Mesothelial cell of epicardium (in vitro differentiated cells): ENCODE results near the gene RNU5D-1. TPM values are rescaled to one million over a fixed set of nuclear protein-coding genes. Genes with fewer than 3 reads are reported as not detected.
A peak's percentile ranks its signal among the peaks of the same experiment; 100 is the strongest.
"Not testable (repeated sequence)": the region's sequence is repeated elsewhere in the genome, so short reads cannot be mapped to it uniquely, and the experiment has no call there.

Experiments used
- DNase-seq, 2 experiments: peaks; one replicate each; pipeline ENCODE4 v3.0.0; 2021; ENCODE audit warnings: low spot score in 2 of 2; ENCODE audit not compliant: unreplicated experiment in 2 of 2
- H3K27ac Mint-ChIP-seq: 2 replicates; pipeline ENCODE4 v1.8.0; 2021; ENCODE audit warnings: mixed read lengths
- H3K27me3 Mint-ChIP-seq: 2 replicates; pipeline ENCODE4 v1.8.0; 2021; ENCODE audit warnings: low read depth, mixed read lengths
- H3K36me3 Mint-ChIP-seq: 2 replicates; pipeline ENCODE4 v1.8.0; 2021; ENCODE audit warnings: mixed read lengths
- H3K4me1 Mint-ChIP-seq: 2 replicates; pipeline ENCODE4 v1.8.0; 2021; ENCODE audit warnings: mixed read lengths
- H3K4me3 Mint-ChIP-seq: 2 replicates; pipeline ENCODE4 v1.8.0; 2021; ENCODE audit warnings: mild to moderate bottlenecking, moderate library complexity, mixed read lengths
- H3K9me3 Mint-ChIP-seq: 2 replicates; pipeline ENCODE4 v1.8.0; 2021; ENCODE audit warnings: mixed read lengths
- CTCF ChIP-seq: fragments of 200-600 bp; sonication (generic); IDR thresholded peaks from one replicate; pipeline ENCODE4 v1.5.0; 2021; ENCODE audit warnings: antibody characterized with exemption; ENCODE audit not compliant: unreplicated experiment
- total RNA-seq: library from RNA; stranded (reverse); gene quantifications from 3 replicates; pipeline ENCODE4 v1.2.1, GENCODE V29; 2021

RNU5D-1 gene
- total RNA-seq, 1 donor from 2014 or later: not detected

GRCh38 chr1:44701141-44701573 is 29.8 kb downstream of the RNU5D-1 start:
- peaks cover 9% of the 10 kb centered on the region for H3K4me1 Mint-ChIP-seq
- peak overlapping the region; percentile 47 for H3K27ac Mint-ChIP-seq
- no peaks in the 10 kb centered on the region for H3K27me3 Mint-ChIP-seq
- no peak overlapping the region for H3K4me3 Mint-ChIP-seq
- no peak for DNase-seq
- H3K36me3 Mint-ChIP-seq: no peaks in the 10 kb centered on the region
- no peak for TF ChIP-seq CTCF
- no peaks in the 10 kb centered on the region for H3K9me3 Mint-ChIP-seq

- Mint-ChIP-seq H3K9me3 (no peaks in the 10 kb centered on the region), H3K36me3 (no peaks in the 10 kb centered on the region), H3K4me1 (peaks cover 9% of the 10 kb centered on the region), H3K4me3 (no peak overlapping the region), H3K27ac (no peak overlapping the region), H3K27me3 (no peaks in the 10 kb centered on the region)
- no peak for DNase-seq
- no peak for TF ChIP-seq CTCF
Measured at GRCh38 chr1:44700573-44700972, 30.4 kb downstream of the RNU5D-1 start.

GRCh38 chr1:44699375-44699774 is 31.6 kb downstream of the RNU5D-1 start:
- not testable (repeated sequence) for H3K36me3 Mint-ChIP-seq, H3K27me3 Mint-ChIP-seq, H3K27ac Mint-ChIP-seq, DNase-seq, H3K4me1 Mint-ChIP-seq, H3K4me3 Mint-ChIP-seq, H3K9me3 Mint-ChIP-seq

GRCh38 chr1:44698138-44698537 is 32.8 kb downstream of the RNU5D-1 start:
- H3K4me3 Mint-ChIP-seq: no peak overlapping the region
- H3K4me1 Mint-ChIP-seq: peaks cover 9% of the 10 kb centered on the region
- no peaks in the 10 kb centered on the region for H3K27me3 Mint-ChIP-seq
- no peak for TF ChIP-seq CTCF
- no peak for DNase-seq
- no peaks in the 10 kb centered on the region for H3K9me3 Mint-ChIP-seq
- no peak overlapping the region for H3K27ac Mint-ChIP-seq
- H3K36me3 Mint-ChIP-seq: peaks cover 2% of the 10 kb centered on the region

GRCh38 chr1:44696789-44697345 is 34.1 kb downstream of the RNU5D-1 start:
- H3K4me1 Mint-ChIP-seq: peaks cover 9% of the 10 kb centered on the region
- TF ChIP-seq CTCF: no peak
- H3K9me3 Mint-ChIP-seq: no peaks in the 10 kb centered on the region
- H3K27ac Mint-ChIP-seq: no peak overlapping the region
- peaks cover 3% of the 10 kb centered on the region for H3K36me3 Mint-ChIP-seq
- H3K27me3 Mint-ChIP-seq: no peaks in the 10 kb centered on the region
- H3K4me3 Mint-ChIP-seq: no peak overlapping the region
- no peak for DNase-seq

- Mint-ChIP-seq H3K27me3 (no peaks in the 10 kb centered on the region), H3K9me3 (no peaks in the 10 kb centered on the region), H3K36me3 (peaks cover 7% of the 10 kb centered on the region), H3K27ac (no peak overlapping the region), H3K4me3 (no peak overlapping the region), H3K4me1 (peaks cover 7% of the 10 kb centered on the region)
- TF ChIP-seq CTCF: no peak
- DNase-seq: no peak
Measured at GRCh38 chr1:44696101-44696500, 34.9 kb downstream of the RNU5D-1 start.
